GM21423 (cell line): Measurements from ENCODE around the gene CPA5.
"Not testable (repeated sequence)": the region's sequence is repeated elsewhere in the genome, so short reads cannot be mapped to it uniquely, and the experiment has no call there.

Source experiments
- ATAC-seq: cut with Tn5 transposase; IDR thresholded peaks from one replicate; pipeline ENCODE4 v1.9.1; 2021; ENCODE audit warnings: mild to moderate bottlenecking, moderate library complexity; ENCODE audit not compliant: unreplicated experiment

Gene CPA5, protein sequence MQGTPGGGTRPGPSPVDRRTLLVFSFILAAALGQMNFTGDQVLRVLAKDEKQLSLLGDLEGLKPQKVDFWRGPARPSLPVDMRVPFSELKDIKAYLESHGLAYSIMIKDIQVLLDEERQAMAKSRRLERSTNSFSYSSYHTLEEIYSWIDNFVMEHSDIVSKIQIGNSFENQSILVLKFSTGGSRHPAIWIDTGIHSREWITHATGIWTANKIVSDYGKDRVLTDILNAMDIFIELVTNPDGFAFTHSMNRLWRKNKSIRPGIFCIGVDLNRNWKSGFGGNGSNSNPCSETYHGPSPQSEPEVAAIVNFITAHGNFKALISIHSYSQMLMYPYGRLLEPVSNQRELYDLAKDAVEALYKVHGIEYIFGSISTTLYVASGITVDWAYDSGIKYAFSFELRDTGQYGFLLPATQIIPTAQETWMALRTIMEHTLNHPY

GRCh38 chr7:130344271-130344866 is at the start of gene CPA5:
TSS of gene CPA5 (plus strand) at chr7:130344816. CDS start at chr7:130346486, 1,670 bp downstream.
- ATAC-seq: no peak

DNA sequence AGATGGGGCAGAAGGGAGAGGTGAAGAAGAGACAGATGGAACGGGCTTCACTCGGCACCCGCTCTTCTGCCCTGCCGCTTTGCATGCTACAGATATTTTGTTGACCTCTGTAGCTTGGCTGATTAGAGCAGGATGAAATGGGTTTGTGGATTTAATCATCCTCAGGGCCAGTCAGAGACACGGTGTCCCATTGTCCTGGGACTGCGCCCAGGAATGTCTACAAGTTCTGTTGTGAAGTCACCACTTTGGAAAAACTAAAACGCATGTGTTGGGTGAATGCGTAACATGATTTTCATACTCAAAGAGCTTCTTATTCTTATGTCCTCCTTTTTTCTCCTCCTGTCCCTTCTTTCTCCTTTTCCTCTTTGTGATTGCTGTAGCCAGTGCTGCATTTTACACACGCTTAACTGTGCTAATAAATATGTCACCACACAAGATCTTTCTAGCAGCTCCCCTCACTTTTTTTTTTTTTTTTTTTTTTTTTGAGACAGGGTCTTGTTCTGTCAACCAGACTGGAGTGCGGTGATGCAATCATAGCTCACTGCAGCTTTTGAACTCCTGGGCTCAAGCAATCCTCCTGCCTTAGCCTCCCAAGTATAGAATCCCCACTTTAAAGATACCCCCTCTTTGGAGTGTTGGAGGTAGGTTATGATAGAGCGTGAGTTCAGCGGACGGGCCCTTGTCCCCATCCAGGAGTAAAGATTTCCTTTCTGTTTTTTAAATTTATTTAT is 48.2 kb upstream of the CPA5 start:
- ATAC-seq: no peak

GRCh38 chr7:130297628-130298543 is 46.7 kb upstream of the CPA5 start:
- ATAC-seq: no peak

- ATAC-seq: no peak
Measured at GRCh38 chr7:130298544-130299326, 45.9 kb upstream of the CPA5 start.

- ATAC-seq: no peak
Measured at GRCh38 chr7:130299866-130300265, 44.8 kb upstream of the CPA5 start.

GRCh38 chr7:130301501-130302020 is 43.1 kb upstream of the CPA5 start:
- ATAC-seq: no peak

GRCh38 chr7:130302649-130303048 is 42.0 kb upstream of the CPA5 start:
- ATAC-seq: no peak

DNA sequence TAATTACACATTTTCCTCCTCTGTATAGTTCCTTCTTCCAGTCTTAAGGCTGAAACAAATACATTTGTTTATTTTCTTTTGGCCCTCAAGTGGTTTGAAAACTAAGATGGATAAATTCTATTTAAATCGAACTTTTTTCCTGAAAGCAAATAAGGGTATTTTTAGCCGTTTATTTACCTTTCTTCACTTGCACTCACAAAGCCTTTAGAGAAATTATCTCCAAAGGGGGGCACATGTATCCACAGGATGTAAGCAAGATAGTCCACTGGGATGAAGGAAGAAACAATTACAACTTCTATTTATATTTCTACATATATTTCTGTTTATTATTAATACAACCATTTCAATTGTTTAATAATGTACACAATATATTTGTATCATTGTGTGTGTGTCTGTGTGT is 41.5 kb upstream of the CPA5 start:
- ATAC-seq: no peak

DNA sequence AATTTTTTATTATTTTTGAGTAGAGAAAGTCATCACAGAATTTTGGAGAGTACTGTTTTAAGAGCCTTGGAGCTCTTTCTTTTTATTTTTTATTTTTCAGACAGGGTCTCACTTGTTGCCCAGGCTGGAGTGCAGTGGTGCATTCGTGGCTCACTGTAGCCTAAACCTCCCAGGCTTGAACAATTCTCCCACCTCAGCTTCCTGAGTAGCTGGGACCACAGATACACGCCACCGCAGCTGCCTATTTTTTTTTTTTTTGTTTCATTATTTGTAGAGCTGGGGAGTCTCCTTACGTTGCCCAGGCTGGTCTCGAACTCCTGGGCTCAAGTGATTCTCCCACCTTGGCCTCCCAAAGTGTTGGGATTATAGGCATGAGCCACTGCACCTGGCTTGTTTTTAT is 41.1 kb upstream of the CPA5 start:
- no peak for ATAC-seq

GRCh38 chr7:130303982-130304381 is 40.6 kb upstream of the CPA5 start:
- ATAC-seq: no peak

GRCh38 chr7:130304878-130305277 is 39.7 kb upstream of the CPA5 start:
- ATAC-seq: no peak

DNA sequence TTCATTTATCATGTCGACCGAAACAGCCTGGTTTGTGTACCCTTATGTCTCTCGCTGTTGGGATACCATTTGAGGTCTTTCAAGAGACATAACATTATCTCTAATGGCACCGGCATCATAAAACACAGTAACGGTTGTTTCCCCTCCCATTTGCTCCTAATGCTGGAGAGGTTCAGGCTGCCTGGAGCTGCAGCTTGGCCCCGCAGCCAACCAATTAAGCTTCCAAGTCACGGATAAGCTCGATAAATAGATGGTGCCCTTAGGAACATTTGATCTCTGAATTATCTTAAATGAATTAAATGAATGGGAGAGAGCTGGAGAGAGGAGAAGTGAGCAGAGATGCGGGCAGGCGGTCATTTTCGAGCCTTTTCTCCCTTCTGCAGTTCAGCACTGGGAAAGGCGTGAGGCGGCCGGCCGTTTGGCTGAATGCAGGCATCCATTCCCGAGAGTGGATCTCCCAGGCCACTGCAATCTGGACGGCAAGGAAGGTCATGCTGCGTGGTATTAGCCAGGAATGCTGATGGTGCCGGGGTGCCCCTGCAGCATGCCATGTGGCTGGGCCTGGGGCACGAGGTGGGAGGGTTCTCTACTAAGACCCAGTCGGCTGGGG is 39.1 kb upstream of the CPA5 start:
- ATAC-seq: no peak

DNA sequence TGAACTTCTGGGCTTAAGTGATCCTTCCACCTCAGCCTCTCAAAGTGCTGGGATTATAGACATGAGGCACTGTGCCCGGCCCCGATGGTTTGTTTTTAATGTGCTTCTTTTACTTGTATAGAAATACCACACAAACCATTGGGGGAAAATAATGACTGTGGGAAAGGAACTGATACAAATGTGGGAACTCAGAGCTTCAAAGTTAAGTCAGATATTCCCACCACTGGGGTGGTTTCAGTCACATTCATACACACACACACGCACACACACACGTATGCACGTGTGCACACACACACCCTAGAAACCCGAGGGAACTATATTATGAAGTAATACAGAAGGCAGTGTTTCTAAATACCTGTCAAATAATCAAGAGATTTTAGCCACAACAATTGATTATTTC is 34.6 kb upstream of the CPA5 start:
- ATAC-seq: no peak

GRCh38 chr7:130314305-130314704 is 30.3 kb upstream of the CPA5 start:
- no peak for ATAC-seq

GRCh38 chr7:130319541-130319940 is 25.1 kb upstream of the CPA5 start:
- ATAC-seq: no peak

DNA sequence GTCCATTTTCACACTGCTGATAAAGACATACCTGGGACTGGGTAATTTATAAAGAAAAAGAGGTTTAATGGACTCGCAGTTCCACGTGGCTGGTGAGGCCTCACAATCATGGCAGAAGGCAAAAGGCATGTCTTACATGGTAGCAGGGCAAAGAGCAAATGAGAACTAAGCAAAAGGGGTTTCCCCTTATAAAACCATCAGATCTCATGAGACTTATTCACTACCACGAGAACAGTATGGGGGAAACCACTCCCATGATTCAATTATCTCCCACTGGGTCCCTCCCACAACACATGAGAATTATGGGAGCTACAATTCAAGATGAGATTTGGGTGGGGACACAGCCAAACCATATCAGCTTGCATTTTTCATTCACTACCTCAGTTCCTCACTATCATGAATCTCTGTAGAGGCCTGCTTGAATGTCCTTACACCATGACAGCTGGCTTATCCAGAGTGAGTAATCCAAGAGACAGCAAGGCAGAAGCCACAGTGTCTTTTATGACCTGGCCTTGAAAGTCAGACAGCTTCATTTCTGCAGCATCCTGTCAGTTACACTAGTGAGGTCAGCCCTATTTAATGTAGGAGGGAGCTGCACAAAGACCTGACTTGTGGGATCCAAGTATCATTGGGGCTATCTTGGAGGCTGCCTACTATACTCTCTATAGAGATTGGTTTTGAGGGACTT is 22.9 kb upstream of the CPA5 start:
- not testable (repeated sequence) for ATAC-seq

GRCh38 chr7:130322615-130323014 is 22.0 kb upstream of the CPA5 start:
- no peak for ATAC-seq

- ATAC-seq: no peak
Measured at GRCh38 chr7:130324306-130324943, 20.2 kb upstream of the CPA5 start.
